ENCODE measurements around the gene PHOX2A.
A peak's percentile ranks its signal among the peaks of the same experiment; 100 is the strongest.

Gene PHOX2A

GRCh38 chr11:72249961-72250360, 6.0 kb upstream of the PHOX2A start:
- no peak for DNase-seq (ENCODE audit: low spot score)

DNA sequence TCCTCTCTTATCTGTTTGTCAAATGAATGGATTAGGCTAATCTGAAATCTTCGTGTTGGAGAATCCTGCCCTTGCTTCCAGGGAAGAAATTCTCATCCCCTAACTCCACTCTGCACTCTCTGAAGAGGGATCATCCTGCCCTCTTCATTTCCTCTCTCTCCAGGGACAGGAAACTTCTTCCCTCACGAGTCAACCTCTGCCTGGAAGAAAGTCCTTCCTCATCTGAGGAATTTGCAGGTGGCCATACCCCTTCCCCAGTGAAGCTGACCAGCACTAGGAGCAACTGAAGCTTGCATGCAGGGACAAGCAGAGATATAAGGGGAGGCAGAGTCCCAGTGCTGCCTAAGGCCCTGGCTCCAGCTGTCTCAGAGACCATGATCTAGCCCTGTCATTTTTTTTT, 3.6 kb upstream of the PHOX2A start:
- no peak for DNase-seq (ENCODE audit: low spot score)

- no peak for DNase-seq (ENCODE audit: low spot score)
Observed at GRCh38 chr11:72245263-72245816, 1.4 kb upstream of the PHOX2A start.

DNA sequence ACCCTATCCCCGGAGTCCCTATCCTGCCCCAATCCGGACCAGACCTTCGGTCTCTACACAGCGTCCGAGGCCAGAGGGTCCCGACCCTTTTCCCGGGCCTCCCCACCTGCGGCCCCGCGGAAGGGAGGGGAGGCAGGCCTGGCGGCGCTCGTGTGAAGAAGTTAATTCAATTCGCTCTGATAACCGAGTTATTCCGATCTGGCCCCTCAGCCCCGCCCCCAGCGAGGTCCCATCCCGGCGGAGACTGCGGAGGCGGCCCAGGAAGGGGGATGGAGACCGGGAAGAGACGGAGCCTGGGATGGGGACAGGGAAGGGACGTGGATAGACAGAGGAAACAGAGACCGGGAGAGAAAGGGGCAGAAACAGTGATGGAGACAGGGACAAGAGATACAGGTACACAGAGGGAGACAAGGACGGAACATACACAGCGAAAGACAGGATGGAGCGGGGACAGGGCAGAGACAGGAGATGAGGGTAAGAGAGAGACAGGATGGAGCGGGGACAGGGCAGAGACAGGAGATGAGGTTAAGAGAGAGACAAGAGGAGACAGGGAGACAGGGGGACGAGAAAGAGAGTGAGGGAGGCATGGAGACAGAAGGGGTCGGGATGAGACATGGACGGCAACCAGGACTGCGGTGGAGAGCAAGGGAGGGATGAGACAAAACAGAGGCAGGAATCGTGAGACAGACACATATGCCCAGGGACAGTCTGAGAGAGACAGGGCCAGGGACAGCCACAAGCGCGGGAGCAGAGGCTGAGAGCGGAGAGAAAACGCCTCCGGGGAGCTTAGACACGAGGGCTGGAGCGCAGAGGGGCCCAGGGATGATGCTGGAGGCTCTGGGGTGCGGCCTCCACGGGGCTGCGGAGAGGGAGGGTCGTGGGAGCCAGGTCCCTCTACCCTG, 636 bp upstream of the PHOX2A start:
- DNase-seq (ENCODE audit: low spot score) = no peak

DNA sequence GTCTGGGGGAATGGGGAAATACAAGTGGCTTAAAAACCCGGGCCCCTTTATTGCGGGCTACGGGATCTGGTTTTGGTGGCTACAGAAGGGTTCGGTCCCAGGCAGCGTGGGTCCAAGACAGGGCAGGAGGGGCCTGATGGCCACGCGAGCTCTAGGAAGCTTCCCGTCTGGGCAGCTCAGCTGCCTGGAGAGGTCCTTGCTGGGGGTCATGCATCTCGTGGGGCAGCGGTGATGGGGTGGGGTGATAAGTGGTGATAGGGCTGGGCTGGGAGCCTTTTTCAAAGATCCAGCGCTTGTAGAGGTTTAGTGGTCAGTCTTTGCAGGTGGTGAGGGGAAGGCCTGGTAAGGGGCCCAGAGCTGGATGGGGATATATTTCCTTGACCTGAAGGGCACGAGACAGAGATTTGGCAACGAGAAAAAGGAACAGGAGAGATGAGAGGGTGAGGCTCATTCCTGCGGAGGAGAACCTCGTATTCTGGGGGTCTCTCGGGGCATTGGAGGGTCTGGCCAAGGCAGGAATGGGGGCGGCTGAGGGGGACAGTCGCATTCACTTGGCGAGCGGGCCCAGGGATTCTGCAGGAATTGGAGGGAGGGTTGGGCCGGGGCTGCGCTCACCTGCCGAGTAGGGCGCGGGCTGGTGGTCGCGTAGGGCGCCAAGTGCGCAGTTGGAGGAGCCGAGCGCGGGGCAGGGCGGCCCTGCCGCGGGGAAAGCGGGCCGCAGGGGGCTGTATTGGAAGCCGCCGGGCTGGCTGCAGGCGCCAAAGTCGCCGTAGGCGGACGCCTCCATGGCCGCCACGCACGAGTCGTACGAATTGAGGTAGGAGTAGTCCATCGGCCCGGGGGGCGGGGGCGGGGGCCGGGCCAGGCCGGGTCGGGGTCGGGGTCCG, 560 bp downstream of the PHOX2A start:
- no peak for DNase-seq (ENCODE audit: low spot score)

DNA sequence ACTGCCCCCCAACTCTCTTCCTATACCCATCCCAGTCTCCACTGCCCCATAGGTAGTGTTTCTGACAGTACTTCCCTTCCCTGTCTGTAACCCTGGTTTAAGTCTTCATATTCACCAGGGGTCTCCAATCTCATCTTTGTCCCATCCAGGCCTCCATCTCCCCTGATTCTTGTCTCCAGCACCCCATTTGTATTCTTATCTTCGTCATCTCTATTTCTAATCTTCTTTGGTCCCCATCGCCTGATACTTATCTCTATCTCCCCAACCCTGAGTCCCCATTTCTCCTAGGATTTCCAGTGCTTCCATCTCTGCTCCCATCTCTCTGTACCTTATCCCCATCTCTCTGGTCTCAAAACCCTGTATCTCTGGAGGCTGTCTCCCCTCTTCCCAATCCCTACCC, 1.8 kb downstream of the PHOX2A start:
- no peak for DNase-seq (ENCODE audit: low spot score)

DNA sequence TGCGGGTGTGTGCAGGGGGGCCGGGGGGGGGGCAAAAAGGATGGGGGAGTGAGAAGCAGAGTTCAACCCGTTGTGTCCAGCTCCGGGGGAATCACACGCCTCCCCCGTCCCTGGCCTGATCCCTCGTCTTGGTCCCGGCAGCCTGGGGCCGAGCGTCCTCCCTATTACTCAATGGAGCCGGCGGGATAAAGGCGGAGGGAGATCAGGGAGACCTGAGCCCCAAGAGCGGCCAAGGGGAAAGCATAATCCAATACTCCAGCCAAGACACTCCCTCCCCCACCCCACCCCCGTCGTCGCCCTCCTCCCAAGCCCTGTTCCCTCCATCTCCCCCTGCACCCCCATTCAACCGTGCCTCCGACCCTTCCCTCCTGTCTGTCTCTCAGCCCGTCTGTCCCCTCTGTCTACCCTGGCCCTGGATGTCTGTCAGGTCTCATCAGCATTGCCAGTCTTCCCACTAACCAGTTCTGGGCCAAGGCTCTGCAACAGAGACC, 2.6 kb downstream of the PHOX2A start:
- DNase-seq (ENCODE audit: low spot score) = no peak

DNA sequence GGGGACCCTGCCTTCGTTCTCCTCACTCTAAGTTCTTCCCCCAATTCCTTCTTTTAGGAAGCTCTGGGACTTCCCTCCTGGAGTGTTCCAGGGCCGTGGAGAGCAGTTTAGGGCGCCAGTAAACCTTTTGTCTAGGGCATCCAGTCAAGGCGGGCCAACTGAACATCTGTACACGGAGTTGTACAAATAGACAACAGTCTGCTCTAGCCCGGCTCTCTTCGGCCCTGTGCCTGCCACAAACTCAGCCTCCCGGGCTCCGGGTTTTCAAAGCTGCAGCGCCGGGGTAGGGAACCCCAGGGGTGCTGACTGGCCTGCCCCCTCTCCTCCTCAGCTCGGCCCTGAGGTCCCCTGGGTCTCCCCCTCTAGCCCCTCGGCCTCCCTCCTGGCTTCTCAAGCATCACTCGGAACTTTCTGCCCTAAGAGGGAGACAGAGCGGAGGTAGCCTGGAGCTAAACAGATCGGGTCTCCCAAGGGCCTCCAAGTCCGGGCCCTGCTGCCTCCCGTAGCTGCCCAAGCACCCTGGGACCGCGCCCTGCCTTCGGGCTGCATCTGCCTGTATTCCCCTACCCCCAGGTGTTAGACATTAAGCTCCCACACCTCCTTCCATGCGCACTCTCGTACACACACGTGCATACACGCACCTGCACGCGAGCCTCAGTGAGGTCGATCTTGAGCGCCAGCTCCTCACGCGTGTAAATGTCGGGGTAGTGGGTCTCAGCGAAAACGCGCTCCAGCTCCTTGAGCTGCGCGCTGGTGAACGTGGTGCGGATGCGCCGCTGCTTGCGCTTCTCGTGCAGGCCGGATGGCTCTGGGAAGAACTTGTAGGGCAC, 3.3 kb downstream of the PHOX2A start:
- DNase-seq (ENCODE audit: low spot score) = no peak

DNA sequence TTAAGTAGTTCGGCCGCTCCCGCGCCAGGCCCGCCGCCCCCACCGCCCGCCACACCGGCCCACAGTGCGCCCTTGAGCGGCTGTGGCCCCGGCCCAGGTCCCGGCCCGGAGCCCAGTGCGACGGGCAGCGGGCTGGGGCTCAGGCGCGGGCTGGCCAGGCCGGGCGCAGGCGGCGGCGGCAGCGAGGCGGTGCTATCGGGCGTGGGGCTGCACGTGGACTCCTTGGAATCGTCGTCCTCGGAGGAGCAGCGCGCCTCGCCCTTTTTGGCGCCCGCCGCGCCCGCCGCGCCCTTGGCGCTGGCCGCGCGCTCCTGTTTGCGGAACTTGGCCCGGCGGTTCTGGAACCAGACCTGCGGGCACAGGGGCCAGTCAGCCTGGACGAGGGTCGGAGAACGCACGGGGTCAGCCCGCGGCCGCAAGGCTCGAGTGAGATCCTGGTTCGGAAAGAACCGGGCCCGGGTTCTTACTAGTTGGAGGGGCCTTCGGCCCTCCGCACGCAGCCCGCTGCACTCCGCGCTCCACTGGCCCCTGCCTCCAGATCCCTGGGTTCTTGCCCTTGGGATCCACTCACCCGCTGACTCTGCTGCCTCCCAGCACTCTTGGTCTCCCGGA, 4.0 kb downstream of the PHOX2A start:
- no peak for DNase-seq (ENCODE audit: low spot score)

GRCh38 chr11:72239313-72239848, 4.6 kb downstream of the PHOX2A start:
- DNase-seq (ENCODE audit: low spot score) = peak; percentile 39

GRCh38 chr11:72238492-72239312, 5.3 kb downstream of the PHOX2A start:
- DNase-seq (ENCODE audit: low spot score) = no peak

- no peak for DNase-seq (ENCODE audit: low spot score)
Observed at GRCh38 chr11:72238040-72238450, 5.9 kb downstream of the PHOX2A start.

- DNase-seq (ENCODE audit: low spot score) = no peak
Observed at GRCh38 chr11:72237112-72237931, 6.7 kb downstream of the PHOX2A start.

DNA sequence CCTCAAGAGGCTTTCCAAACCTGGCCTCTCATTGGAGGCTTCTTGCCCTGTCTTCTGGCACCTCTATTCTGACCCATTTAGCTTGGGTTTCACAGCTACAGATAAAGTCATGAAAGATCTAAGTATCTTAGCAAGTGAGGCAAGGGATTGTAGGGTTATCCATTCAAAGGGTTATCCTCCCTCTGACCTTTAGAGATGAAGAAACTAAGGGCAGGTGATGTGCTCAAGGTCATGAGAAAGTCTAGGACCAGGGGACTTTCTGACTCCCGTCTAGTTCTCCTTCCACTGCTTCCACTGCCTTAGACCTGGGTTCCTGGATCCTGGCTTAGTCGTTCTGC, 7.2 kb downstream of the PHOX2A start:
- no peak for DNase-seq (ENCODE audit: low spot score)

DNA sequence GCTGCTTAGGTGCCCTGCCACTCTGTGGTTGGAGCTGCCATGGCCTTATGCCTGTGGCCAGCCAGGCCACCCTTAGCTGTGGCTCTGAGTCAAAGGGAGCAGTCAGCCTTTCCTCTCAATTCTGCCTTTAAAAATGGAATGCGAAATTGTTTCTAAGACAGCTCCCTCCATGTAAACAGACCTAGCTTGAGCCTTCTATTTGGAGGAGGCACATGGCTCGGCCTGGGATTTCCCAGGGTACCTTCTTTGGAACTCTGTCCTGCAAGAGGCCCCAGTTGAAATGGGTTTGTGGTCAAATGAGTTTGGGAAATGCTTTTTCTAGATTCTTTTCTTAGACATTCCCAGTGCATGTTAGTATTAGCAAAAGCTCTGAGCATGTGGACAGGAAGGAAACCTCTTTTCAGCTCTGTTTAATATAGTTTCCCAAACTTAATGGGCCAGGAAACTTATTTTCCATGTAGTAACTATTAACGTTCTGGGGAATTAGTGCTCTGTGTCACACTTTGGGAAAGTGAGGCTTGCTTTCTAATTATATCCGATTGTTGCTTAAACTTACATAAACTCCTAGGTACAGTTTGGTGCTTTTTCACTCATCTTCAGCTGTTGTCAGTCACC, 7.8 kb downstream of the PHOX2A start:
- no peak for DNase-seq (ENCODE audit: low spot score)

DNA sequence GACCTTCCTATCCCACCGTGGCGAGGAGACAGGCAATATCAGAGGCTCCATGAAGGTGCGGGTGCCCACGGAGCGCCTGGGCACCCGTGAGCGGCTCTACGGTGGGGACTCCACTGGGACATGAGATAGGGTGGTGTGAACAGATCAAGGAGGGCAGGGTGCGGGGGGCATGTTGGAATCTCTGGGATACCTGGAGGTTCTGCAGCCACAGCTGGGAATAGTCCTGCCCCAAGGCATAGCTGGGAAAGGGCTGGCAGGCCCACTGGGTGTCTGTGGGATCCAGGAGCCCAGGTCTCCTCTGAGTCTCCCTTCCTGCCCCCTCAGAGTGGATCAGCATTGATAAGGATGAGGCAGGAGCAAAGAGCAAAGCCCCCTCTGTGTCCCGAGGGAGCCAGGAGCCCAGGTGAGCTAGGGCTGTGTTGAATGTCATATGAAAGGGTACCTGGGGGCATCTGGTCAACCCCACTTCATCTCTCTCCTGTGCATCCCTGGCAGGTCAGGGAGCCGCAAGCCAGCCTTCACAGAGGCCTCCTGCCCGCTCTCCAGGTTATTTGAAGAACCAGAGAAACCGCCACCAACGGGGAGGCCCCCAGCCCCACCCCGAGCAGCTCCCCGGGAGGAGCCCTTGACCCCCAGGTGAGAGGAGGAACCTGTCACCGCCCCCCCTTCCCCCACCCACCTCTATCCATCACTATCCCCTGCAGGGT, 8.5 kb downstream of the PHOX2A start:
- no peak for DNase-seq (ENCODE audit: low spot score)

- no peak for DNase-seq (ENCODE audit: low spot score)
Observed at GRCh38 chr11:72234920-72235319, 9.1 kb downstream of the PHOX2A start.

DNA sequence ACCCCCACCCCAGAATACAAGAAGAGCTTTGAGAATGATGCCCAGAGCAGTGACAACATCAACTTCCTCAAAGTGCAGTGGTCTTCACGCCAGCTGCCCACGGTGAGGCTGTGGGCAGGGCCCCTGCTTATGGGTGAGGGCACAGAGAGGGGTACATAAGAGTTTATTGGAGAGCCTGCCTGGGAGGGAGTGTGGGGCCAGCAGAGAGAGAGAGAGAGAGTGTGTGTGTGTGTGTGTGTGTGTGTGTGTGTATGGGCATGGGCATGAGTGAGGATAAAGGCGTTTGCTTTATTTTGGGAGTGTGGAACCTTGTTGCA, 9.5 kb downstream of the PHOX2A start:
- no peak for DNase-seq (ENCODE audit: low spot score)
